BLaER1 treated with 17β-estradiol and CSF1 and Interleukin-3, amounts not matched to agents 10 nM and 100 nM (cell line): Measurements from ENCODE around the gene WNT3.
"Not testable (repeated sequence)": the region's sequence is repeated elsewhere in the genome, so short reads cannot be mapped to it uniquely, and the experiment has no call there.

ENCODE experiments used
- H3K27ac ChIP-seq, 11 experiments: shearing (Covaris generic); formaldehyde crosslinking; 2 replicates each; pipeline ENCODE4 v1.8.1; 2022
- H3K27me3 ChIP-seq, 11 experiments: shearing (Covaris generic); formaldehyde crosslinking; 2 replicates each; pipeline ENCODE4 v1.8.1; 2022
- H3K36me3 ChIP-seq, 11 experiments: shearing (Covaris generic); formaldehyde crosslinking; 2 replicates each; pipeline ENCODE4 v1.8.1; 2022
- H3K4me1 ChIP-seq, 10 experiments: shearing (Covaris generic); formaldehyde crosslinking; 2 replicates each; pipeline ENCODE4 v1.8.1; 2022
- H3K4me2 ChIP-seq, 11 experiments: shearing (Covaris generic); formaldehyde crosslinking; 2 replicates each; pipeline ENCODE4 v1.8.1; 2022
- H3K4me3 ChIP-seq, 10 experiments: shearing (Covaris generic); formaldehyde crosslinking; 2 replicates each; pipeline ENCODE4 v1.8.1; 2022
- H3K9ac ChIP-seq, 11 experiments: shearing (Covaris generic); formaldehyde crosslinking; 2 replicates each; pipeline ENCODE4 v1.8.1; 2022
- H3K9me3 ChIP-seq, 11 experiments: shearing (Covaris generic); formaldehyde crosslinking; replicated peaks in 1 of 11; 2 replicates each; pipeline ENCODE4 v1.8.1; 2022
- H4K20me1 ChIP-seq, 11 experiments: shearing (Covaris generic); formaldehyde crosslinking; 2 replicates each; pipeline ENCODE4 v1.8.1; 2022
- Cebpa-rat ChIP-seq, 11 experiments: shearing (Covaris generic); IDR thresholded peaks; 2 replicates each; pipeline ENCODE4 v1.8.1; 2022

Gene WNT3

GRCh38 chr17:46841561-46842379, 23.3 kb upstream of the WNT3 start:
- Histone ChIP-seq H3K4me1 (peaks cover 5 to 19% (median 17%) of the 10 kb centered on the region in 10 experiments; a peak in 18 of 20 replicates), H3K9ac (no peak overlapping the region), H3K9me3 (peaks cover 7 to 30% (median 28%) of the 10 kb centered on the region in 11 experiments), H3K4me3 (no peak overlapping the region), H3K4me2 (peak overlapping the region in 1 of 11 experiments; percentile 44; a peak in 1 of 22 replicates), H4K20me1 (no peaks in the 10 kb centered on the region), H3K27me3 (peaks cover 0 to 15% (median 9%) of the 10 kb centered on the region in 11 experiments; a peak in 9 of 22 replicates), H3K27ac (no peak overlapping the region), H3K36me3 (no peaks in the 10 kb centered on the region)
- no peak for TF ChIP-seq Cebpa-rat (IDR thresholded peaks at IDR 0.05)

GRCh38 chr17:46840596-46840995, 22.1 kb upstream of the WNT3 start:
- H3K36me3 ChIP-seq, H3K27ac ChIP-seq, H3K4me3 ChIP-seq, H4K20me1 ChIP-seq, H3K9ac ChIP-seq, H3K4me2 ChIP-seq: not testable (repeated sequence)
- H3K27me3 ChIP-seq: peaks cover 0 to 15% (median 9%) of the 10 kb centered on the region in 11 experiments; a peak in 9 of 22 replicates
- peaks cover 5 to 19% (median 17%) of the 10 kb centered on the region in 10 experiments; a peak in 18 of 20 replicates for H3K4me1 ChIP-seq
- H3K9me3 ChIP-seq: peaks cover 7 to 30% (median 28%) of the 10 kb centered on the region in 11 experiments

- no peaks in the 10 kb centered on the region; a peak in 1 of 22 replicates for H4K20me1 ChIP-seq
- no peak for TF ChIP-seq Cebpa-rat (IDR thresholded peaks at IDR 0.05)
- H3K27ac ChIP-seq: no peak overlapping the region
- H3K4me1 ChIP-seq: peaks cover 0 to 5% (median 4%) of the 10 kb centered on the region in 10 experiments; a peak in 15 of 20 replicates
- no peaks in the 10 kb centered on the region for H3K36me3 ChIP-seq
- H3K9ac ChIP-seq: no peak overlapping the region
- peaks cover 0 to 15% (median 9%) of the 10 kb centered on the region in 11 experiments; a peak in 9 of 22 replicates for H3K27me3 ChIP-seq
- peaks cover 7 to 30% (median 28%) of the 10 kb centered on the region in 11 experiments for H3K9me3 ChIP-seq
- H3K4me2 ChIP-seq: no peak overlapping the region
- no peak overlapping the region for H3K4me3 ChIP-seq
These were observed 20.7 kb upstream of the WNT3 start for GRCh38 chr17:46839211-46839610.

GRCh38 chr17:46837521-46837920, 19.0 kb upstream of the WNT3 start:
- H3K9ac ChIP-seq: no peak overlapping the region

GRCh38 chr17:46836500-46836899, 18.0 kb upstream of the WNT3 start:
- Histone ChIP-seq H3K27ac (no peak overlapping the region), H3K27me3 (peaks cover 0 to 7% (median 5%) of the 10 kb centered on the region in 11 experiments; a peak in 8 of 22 replicates), H3K9me3 (peaks cover 0 to 9% (median 8%) of the 10 kb centered on the region in 11 experiments; a peak in 15 of 22 replicates), H3K4me2 (no peak overlapping the region), H3K9ac (no peak overlapping the region), H3K4me1 (no peaks in the 10 kb centered on the region), H4K20me1 (no peaks in the 10 kb centered on the region; a peak in 1 of 22 replicates), H3K36me3 (no peaks in the 10 kb centered on the region), H3K4me3 (no peak overlapping the region)
- no peak for TF ChIP-seq Cebpa-rat (IDR thresholded peaks at IDR 0.05)

More at GRCh38 chr17:46837521-46837920, 19.0 kb upstream of the WNT3 start:
- Histone ChIP-seq H3K4me2 (no peak overlapping the region), H3K27me3 (peaks cover 0 to 15% (median 9%) of the 10 kb centered on the region in 11 experiments; a peak in 9 of 22 replicates), H3K27ac (no peak overlapping the region), H3K4me3 (no peak overlapping the region), H3K9me3 (peaks cover 0 to 19% (median 18%) of the 10 kb centered on the region in 11 experiments; a peak in 19 of 22 replicates), H3K4me1 (no peaks in the 10 kb centered on the region), H4K20me1 (no peaks in the 10 kb centered on the region; a peak in 1 of 22 replicates), H3K36me3 (no peaks in the 10 kb centered on the region)
- no peak for TF ChIP-seq Cebpa-rat (IDR thresholded peaks at IDR 0.05)

GRCh38 chr17:46834846-46835245, 16.4 kb upstream of the WNT3 start:
- H3K9ac ChIP-seq: no peak overlapping the region
- TF ChIP-seq Cebpa-rat (IDR thresholded peaks at IDR 0.05): no peak
- no peak overlapping the region for H3K4me2 ChIP-seq
- no peaks in the 10 kb centered on the region for H3K27me3 ChIP-seq
- no peak overlapping the region for H3K4me3 ChIP-seq
- H3K27ac ChIP-seq: no peak overlapping the region
- no peaks in the 10 kb centered on the region for H3K36me3 ChIP-seq
- H3K9me3 ChIP-seq: no peaks in the 10 kb centered on the region
- H4K20me1 ChIP-seq: no peaks in the 10 kb centered on the region; a peak in 1 of 22 replicates
- H3K4me1 ChIP-seq: peaks cover 0 to 8% (median 0%) of the 10 kb centered on the region in 10 experiments; a peak in 3 of 20 replicates

GRCh38 chr17:46833840-46834208, 15.3 kb upstream of the WNT3 start:
- no peak for TF ChIP-seq Cebpa-rat (IDR thresholded peaks at IDR 0.05)
- Histone ChIP-seq H3K9me3 (no peaks in the 10 kb centered on the region), H4K20me1 (no peaks in the 10 kb centered on the region; a peak in 1 of 22 replicates), H3K4me3 (no peak overlapping the region), H3K4me2 (no peak overlapping the region), H3K36me3 (no peaks in the 10 kb centered on the region), H3K9ac (no peak overlapping the region), H3K4me1 (peaks cover 0 to 8% (median 0%) of the 10 kb centered on the region in 10 experiments; a peak in 3 of 20 replicates), H3K27me3 (no peaks in the 10 kb centered on the region), H3K27ac (no peak overlapping the region)

- no peak overlapping the region for H3K4me3 ChIP-seq
- no peaks in the 10 kb centered on the region for H3K9me3 ChIP-seq
- H3K36me3 ChIP-seq: no peaks in the 10 kb centered on the region
- H3K27ac ChIP-seq: no peak overlapping the region
- H3K27me3 ChIP-seq: no peaks in the 10 kb centered on the region
- no peaks in the 10 kb centered on the region; a peak in 1 of 22 replicates for H4K20me1 ChIP-seq
- peaks cover 0 to 8% (median 0%) of the 10 kb centered on the region in 10 experiments; a peak in 3 of 20 replicates for H3K4me1 ChIP-seq
- H3K4me2 ChIP-seq: no peak overlapping the region
- no peak for TF ChIP-seq Cebpa-rat (IDR thresholded peaks at IDR 0.05)
- no peak overlapping the region for H3K9ac ChIP-seq
These were observed 14.7 kb upstream of the WNT3 start for GRCh38 chr17:46832945-46833839.
